ENCODE results near the gene SHISAL1.

SHISAL1 gene

GRCh38 chr22:44266796-44267760 lies 45.7 kb downstream of the SHISAL1 start:
- Histone ChIP-seq H3K9me3 (replicated peaks; ENCODE audit: insufficient read depth, low read length) (no peaks in the 10 kb centered on the region), H3F3A (ENCODE audit: insufficient read depth, low read length) (no peaks in the 10 kb centered on the region), H3K36me3 (replicated peaks; ENCODE audit: insufficient read depth, low read length) (no peaks in the 10 kb centered on the region), H3K4me3 (ENCODE audit: low read length) (no peak overlapping the region), H3K27me3 (replicated peaks; ENCODE audit: insufficient read depth, low read length) (peaks cover 83% of the 10 kb centered on the region), H3K4me2 (ENCODE audit: low read depth, low read length) (no peak overlapping the region), H2AFZ (ENCODE audit: low read length) (no peak overlapping the region), H3K27ac (ENCODE audit: low read length) (no peak overlapping the region), H3K79me2 (ENCODE audit: low read length) (no peaks in the 10 kb centered on the region), H3K9me2 (replicated peaks; ENCODE audit: insufficient read depth, low read length) (no peaks in the 10 kb centered on the region), H3K4me1 (ENCODE audit: low read length) (no peaks in the 10 kb centered on the region), H3K9ac (ENCODE audit: low read length) (no peak overlapping the region), H4K20me1 (ENCODE audit: insufficient read depth, low read length) (no peaks in the 10 kb centered on the region)
- TF ChIP-seq EZH2phosphoT487 (IDR thresholded peaks at IDR 0.05; ENCODE audit: low read length), result no peak
- TF ChIP-seq EZH2 (optimal IDR thresholded peaks at IDR 0.05; ENCODE audit: low read depth, low read length), result no peak
- TF ChIP-seq, protein P1, sequence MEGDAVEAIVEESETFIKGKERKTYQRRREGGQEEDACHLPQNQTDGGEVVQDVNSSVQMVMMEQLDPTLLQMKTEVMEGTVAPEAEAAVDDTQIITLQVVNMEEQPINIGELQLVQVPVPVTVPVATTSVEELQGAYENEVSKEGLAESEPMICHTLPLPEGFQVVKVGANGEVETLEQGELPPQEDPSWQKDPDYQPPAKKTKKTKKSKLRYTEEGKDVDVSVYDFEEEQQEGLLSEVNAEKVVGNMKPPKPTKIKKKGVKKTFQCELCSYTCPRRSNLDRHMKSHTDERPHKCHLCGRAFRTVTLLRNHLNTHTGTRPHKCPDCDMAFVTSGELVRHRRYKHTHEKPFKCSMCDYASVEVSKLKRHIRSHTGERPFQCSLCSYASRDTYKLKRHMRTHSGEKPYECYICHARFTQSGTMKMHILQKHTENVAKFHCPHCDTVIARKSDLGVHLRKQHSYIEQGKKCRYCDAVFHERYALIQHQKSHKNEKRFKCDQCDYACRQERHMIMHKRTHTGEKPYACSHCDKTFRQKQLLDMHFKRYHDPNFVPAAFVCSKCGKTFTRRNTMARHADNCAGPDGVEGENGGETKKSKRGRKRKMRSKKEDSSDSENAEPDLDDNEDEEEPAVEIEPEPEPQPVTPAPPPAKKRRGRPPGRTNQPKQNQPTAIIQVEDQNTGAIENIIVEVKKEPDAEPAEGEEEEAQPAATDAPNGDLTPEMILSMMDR (IDR thresholded peaks at IDR 0.05; ENCODE audit: low read length), result no peak
- no peak for DNase-seq

DNA sequence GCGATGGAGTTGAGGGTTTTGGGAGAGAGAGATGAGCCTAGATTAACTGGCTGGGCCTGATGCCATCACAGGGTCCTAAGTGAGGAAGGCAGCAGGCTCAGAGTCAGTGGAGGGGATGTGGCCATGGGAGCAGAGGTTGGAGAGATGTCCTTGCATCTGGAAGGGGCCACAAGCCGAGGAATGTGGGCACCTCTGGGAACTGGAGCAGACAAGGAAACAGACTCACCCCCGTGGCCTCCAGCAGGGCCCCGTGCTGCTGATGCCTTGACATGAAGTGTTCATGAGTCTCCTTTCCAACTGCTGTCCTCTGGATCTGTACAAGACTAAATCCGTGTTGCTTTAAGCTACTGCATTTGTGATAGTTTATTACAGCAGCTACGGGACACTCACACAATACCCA lies 49.2 kb downstream of the SHISAL1 start:
- Histone ChIP-seq H3K4me2 (ENCODE audit: low read depth, low read length) (no peak overlapping the region), H3K4me3 (ENCODE audit: low read length) (no peak overlapping the region), H3K27me3 (replicated peaks; ENCODE audit: insufficient read depth, low read length) (peaks cover 60% of the 10 kb centered on the region), H3K9me3 (replicated peaks; ENCODE audit: insufficient read depth, low read length) (no peaks in the 10 kb centered on the region), H3K9me2 (replicated peaks; ENCODE audit: insufficient read depth, low read length) (no peaks in the 10 kb centered on the region), H3K9ac (ENCODE audit: low read length) (no peak overlapping the region), H3F3A (ENCODE audit: insufficient read depth, low read length) (no peaks in the 10 kb centered on the region), H3K79me2 (ENCODE audit: low read length) (no peaks in the 10 kb centered on the region), H4K20me1 (ENCODE audit: insufficient read depth, low read length) (no peaks in the 10 kb centered on the region), H3K27ac (ENCODE audit: low read length) (no peak overlapping the region), H3K36me3 (replicated peaks; ENCODE audit: insufficient read depth, low read length) (no peaks in the 10 kb centered on the region), H2AFZ (ENCODE audit: low read length) (no peak overlapping the region), H3K4me1 (ENCODE audit: low read length) (no peaks in the 10 kb centered on the region)
- DNase-seq, result no peak
- TF ChIP-seq, protein P1 (IDR thresholded peaks at IDR 0.05; ENCODE audit: low read length), result no peak
- TF ChIP-seq EZH2 (optimal IDR thresholded peaks at IDR 0.05; ENCODE audit: low read depth, low read length) (no peak), EZH2phosphoT487 (IDR thresholded peaks at IDR 0.05; ENCODE audit: low read length) (no peak)

DNA sequence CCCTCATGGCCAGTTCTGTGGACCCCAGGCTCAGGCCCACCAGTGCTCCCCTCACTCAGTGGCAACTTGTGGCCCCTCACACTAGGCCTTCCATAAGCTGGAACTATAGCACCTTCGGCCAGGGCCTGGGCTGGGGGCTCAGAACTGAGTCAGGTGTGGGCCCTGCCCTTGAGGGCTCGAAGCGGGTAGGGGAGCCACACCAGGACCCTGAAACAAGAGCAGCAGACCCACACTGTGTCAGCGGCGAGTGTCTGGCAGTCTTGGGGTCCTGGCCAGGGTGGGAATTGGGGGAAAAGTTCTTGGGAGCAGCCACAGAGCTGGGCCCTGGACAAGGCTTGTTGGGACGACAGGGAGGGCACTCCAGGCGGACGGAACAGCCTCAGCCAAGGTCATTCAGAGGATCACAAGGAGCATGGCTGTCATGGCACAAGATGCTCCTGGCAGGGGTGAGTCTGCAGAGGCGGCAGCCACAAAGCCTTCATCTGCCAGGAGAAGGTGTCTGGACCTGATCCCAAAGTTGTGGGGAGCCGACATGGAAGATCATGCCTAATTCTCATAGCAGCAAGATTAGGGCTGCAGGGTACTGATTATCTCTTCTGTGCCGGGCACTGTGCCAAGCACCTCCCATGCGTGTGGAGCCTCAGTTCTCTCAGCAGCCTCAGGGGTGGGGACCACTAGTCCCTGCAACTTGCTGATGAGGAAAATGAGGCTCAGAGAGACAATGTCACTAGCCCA lies 50.7 kb downstream of the SHISAL1 start:
- Histone ChIP-seq H3K9me3 (replicated peaks; ENCODE audit: insufficient read depth, low read length) (no peaks in the 10 kb centered on the region), H3K27ac (ENCODE audit: low read length) (no peak overlapping the region), H3K4me1 (ENCODE audit: low read length) (no peaks in the 10 kb centered on the region), H3K4me2 (ENCODE audit: low read depth, low read length) (no peak overlapping the region), H3K9me2 (replicated peaks; ENCODE audit: insufficient read depth, low read length) (no peaks in the 10 kb centered on the region), H3K27me3 (replicated peaks; ENCODE audit: insufficient read depth, low read length) (peaks cover 58% of the 10 kb centered on the region), H3F3A (ENCODE audit: insufficient read depth, low read length) (no peaks in the 10 kb centered on the region), H2AFZ (ENCODE audit: low read length) (no peak overlapping the region), H3K36me3 (replicated peaks; ENCODE audit: insufficient read depth, low read length) (no peaks in the 10 kb centered on the region), H3K4me3 (ENCODE audit: low read length) (no peak overlapping the region), H3K79me2 (ENCODE audit: low read length) (no peaks in the 10 kb centered on the region), H3K9ac (ENCODE audit: low read length) (no peak overlapping the region), H4K20me1 (ENCODE audit: insufficient read depth, low read length) (no peaks in the 10 kb centered on the region)
- DNase-seq, result no peak
- TF ChIP-seq, protein P1 (IDR thresholded peaks at IDR 0.05; ENCODE audit: low read length), result no peak
